Embryonic facial prominence (tissue), 1 donor: ENCODE data around the gene CFAP61.

Source experiments
- DNase-seq: peaks from one replicate; pipeline ENCODE4 v3.0.0-alpha.2; 2016; ENCODE audit errors: extremely low spot score

The CFAP61 gene

DNA sequence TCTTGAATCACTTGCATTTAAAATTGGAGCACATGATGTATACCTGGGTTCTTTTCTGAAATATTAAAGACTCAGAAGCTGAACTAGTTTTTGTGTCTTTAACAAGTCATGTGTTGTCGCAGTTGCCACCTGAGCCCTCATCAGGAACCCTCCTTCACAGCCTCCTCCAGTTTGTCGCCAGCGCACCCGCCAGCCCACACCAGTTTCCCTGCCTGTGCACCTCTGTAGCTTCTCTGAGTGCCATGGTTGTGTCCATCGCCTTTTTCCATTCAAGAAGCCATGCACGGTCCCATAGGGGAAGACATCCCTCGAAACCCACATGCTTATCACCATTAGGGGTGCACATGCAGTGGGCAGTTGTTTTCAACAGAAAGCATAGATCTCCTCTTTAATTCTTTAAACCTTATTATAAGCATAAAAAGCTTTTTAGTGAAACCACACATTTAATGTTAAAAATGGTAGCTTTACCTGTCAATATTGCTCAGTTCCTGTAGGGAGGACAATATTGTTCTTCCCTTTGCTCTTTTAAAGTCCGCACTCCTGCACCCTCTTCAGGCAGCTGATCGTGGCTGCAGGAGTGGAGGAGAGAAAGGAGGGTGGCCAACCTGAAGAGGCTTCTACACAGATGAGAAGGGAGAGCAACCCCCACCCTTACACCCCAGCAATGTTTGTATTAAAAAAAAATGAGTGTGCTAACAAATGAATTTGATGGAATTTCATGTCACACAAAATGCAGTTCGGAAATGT is 121.9 kb downstream of the CFAP61 start:
- DNase-seq: no peak

DNA sequence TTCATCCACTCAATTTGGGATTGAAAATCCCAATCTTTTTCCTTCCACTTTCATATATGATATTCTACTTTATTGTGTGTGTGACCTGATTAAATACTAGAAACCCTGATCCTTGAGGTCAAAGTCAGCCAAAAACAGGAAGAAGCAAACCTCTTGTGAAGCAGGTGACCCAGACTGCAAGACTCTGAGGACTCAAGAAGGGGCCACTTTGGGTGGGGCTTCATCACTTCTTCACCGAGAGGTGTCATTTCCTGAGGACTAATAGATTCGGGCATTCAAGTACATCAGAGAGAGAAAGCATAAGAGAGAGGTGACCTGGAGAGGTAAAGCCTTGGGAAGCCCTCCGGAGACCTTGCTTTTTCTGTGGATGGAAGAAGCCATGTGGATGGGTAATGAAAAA is 129.0 kb downstream of the CFAP61 start:
- no peak for DNase-seq

DNA sequence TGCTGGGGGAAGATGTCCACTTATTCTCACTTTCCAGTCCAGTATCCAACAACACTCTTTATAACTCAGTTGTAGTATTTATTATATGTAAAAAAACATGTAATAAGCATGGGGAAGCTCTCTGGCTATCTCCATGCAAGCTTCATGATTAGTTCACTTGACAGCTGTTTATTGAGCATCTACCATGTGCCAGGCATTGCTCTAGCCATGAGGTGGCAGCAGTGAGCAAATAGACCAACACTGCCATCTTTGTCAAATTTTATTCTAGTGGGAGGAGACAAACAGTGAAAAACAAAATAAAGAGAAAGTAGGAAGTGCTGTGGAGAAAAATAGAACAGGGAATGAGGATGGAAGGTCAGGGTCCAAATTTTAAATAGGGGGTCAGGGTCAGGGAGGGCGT is 131.8 kb downstream of the CFAP61 start:
- no peak for DNase-seq

DNA sequence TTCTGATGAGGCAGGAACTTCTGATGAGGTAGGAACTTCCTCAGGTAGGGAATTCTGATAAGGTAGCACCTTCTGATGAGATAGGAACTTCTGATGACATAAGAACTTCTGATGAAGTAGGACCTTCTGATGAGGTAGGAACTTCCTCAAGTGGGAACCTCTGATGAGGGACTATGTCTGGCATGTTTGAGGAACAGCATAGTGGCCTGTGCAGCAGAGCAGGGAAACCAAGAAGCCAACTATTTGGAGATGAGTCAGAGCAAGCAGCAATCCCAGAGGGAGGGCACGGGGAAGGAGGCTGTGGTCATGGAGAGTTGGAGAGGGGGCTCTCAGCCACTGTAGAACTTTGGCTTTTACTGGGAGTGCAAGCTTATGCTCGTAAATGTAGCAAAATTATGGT is 132.4 kb downstream of the CFAP61 start:
- DNase-seq: no peak

DNA sequence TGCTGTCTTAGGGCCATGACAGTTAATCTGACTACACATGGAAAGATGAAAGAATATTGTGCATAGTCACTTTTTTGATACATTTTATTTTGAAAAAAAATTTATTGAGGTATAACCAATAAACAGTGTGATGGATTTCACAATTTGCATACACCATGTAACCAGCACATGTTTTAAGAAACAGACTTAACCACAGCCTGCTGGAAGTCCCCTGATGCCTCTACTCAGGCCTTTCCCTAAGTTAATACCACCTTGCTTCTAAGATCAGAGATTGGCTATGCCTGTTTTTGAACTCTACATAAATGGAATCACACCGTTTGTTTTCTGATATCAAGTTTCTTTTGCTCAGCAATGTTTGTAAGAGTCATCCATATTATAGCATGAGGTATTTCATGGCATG is 136.3 kb downstream of the CFAP61 start:
- no peak for DNase-seq

DNA sequence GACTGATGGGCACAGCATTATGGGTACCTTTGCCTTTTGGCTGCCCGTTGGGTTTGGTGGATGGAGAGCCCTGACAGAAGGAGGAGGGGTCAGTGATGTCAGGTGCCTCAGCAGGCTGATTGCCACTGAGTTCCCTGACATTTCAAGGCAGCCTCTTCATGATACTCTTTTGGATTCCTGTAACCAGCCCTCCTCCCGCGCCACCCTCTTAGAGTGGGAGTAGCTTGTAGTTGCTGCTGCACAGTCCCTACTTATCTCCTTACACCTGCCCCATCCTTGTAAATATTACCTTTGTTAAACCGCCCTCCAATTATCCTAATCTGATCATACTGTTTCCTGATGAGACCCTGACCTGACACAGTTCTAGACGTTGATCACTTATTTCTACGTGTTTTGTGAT is 140.0 kb downstream of the CFAP61 start:
- no peak for DNase-seq

DNA sequence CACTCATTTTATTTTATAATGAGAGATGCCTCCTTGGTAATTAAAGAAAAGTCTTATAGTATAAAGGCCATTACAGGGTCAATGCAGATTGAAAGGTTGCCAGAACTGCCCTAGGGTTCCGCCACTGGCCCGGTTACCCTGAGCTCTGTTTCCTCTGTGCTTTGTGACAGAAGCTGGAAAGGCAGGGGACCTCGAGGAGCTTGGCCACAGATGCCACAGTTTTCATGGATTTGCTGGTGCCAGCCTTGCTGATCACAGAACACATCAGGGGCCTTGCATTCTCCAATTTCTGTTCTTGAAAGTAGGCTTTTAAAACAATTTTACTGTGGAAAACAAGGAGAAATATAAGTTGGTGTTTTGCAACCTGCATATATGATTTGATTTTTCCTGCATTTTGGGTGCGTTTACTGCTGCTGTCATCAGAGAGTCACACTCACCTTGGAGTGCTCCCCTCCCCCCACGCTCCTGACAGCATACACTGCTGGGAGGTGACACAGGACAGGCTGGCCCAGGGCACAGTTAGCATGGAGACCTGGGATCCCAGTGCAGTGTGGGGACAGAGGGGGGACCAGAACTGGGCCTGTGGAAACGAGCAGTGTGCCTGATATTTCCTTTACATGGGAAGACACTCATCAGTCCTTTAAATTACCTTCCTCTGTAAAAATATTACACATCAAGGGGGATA is 142.8 kb downstream of the CFAP61 start:
- no peak for DNase-seq

DNA sequence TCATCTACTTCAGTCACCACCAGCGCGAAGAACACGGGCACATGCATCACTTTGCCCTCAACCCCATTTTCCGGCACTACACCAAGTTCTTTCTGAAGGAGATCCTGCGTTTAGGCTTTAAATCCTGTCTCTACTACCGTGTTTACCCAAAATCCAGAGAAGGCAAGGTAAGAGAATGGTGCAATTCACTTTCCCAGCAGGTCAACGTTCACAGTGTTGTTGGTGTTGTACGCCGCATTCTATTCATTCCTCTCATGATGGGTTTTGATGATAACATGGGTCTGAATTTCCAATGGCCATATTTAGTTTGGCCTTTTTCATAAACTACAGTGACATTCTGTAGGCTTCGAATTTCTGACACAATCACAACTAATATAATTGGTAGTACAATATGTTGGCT is 144.3 kb downstream of the CFAP61 start:
- no peak for DNase-seq

DNA sequence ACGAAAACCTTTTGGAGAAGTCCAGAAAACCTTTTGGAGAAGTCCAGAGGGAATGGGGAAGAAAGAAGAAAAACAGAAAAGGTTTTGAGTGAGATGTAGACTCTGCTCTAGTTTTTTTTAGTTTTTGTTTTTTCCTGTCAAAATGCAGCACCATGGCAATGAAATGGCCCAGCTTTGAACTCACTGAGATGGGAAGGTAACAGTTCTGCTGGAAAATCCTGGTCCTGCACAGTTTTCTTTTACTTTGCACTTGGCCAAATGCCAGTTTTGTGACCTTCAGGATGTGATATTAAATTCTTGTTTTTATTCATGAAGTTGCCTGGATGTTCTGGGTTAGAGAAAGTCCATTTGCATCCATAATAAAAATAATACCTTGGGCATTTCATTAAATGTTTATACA is 145.7 kb downstream of the CFAP61 start:
- no peak for DNase-seq

DNA sequence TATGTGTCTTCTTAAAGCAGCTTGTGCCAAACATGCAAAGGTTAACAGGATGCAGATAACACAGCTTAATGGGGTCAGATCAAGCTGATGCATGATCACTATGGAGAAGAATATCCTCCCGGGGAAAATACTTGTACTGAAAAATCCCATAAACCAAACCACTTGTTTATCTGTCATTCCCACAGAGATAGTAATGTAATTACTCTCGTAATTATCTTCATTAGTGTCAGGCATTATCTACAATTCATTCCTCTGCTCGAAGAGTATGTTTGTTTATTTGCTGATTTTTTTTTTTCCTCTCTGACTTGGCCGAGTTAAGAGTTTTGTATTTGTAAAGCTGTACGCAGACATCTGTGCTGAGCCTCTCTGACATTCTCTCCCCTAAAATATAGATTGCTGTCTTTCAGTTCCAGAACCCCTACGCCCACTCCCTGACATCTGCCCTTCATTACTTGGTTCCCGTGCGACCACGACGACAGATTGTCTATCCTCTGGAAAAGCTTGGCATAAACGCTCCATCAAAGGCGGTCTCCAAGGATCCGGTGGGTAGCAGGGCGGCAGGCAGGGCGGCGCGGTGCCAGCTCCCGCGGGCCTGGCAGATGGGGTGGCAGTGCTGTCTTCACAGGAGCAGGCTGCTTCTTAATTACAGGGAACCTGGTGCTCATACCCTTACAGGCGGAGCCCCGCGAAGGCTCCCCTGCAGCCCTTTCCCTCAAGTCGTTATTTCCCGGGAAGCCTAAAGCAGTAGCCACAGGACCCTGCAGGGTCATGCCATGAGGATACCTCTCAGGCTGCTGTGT is 147.2 kb downstream of the CFAP61 start:
- DNase-seq: no peak

DNA sequence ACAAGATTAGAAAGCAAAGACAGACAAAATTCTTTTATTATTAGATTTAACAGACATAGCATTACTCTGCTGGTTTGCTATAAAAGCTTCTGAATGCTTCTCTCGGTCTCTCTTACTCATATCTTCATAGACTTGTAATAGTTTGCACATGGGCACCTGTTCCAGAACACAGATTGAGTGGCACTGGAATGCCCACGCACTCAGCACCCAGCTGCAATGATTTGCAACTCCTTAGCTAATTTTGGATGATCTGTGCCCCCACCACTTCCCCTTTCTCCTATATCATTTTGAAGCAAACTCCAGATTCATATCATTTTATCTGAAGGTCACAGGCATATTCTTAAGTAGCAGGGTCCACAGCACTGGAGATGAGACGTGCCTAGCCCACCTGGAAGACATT is 148.8 kb downstream of the CFAP61 start:
- no peak for DNase-seq

DNA sequence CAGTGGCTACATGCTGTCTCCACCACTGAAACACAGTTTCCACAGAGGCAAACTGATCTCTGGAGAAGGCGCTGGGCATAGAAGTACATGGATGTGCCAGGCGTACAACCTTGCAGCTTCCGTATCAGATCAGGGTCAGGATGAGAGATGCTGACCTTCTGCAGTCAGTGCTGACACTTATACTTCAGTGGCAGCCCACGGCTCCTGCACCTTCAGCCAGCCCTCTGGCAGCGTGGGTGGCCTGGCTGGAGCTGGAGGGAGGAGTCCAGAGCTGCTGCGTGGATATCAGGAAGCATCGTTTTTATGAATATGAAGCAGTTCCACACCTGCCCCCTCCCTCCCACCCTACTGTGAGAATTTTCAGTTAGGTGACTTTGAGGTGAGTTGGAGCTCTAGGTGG is 149.3 kb downstream of the CFAP61 start:
- DNase-seq: no peak

DNA sequence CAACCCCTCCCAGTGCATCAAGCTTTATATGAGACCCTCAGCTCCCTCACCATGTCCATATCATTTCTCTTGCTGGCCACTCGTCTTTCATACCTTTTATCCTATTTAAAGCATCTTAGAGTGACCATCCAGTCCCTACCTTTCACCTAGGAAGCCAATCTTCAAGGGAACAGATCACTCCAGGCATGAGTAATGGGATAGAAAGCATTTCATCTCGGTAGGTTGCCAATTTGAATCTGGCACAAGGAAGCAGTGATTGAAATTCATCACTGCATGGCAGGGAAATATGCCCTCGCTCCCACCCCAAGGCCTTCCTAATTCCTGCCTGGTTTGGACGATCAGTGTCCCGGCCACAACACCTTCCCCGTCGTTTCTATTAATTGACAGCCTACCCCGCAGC is 150.4 kb downstream of the CFAP61 start:
- no peak for DNase-seq

DNA sequence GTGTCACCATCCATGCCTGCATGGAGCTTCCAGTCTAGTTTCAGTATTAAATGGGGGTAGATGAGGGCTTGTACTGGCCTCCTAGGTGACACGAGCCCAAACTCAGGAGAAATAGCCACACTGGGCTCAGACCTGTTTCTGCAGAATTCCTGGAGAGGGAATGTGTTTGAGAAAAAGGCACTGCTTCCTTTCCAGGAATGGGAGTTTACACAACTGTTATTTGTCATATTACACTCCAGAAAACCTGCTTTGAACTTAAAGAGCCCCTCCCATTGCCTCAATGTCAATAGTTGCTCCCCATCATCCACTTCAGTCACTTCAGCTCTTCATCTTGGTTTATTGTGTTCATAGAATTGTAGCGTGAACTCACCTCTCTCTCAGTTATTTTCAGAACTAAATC is 151.5 kb downstream of the CFAP61 start:
- DNase-seq: no peak

DNA sequence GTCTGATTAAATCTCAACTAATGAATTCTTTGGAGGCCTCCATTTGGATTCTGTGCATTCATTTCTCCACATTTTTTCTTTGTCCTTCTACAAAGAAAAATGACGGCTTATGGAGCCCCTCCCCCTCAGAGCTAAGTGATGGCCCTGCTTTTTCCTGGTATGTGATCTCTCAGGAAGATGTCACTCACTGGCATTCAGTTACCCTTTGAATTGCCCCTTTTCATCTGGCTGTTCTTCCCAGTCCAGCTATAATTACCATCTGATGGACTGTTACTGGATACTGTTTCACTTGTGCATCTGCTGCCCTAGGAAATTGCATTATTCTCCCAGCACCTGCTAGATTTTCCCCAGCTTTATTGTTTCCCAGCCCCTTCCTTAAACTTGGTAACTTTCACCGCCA is 151.9 kb downstream of the CFAP61 start:
- DNase-seq: no peak

DNA sequence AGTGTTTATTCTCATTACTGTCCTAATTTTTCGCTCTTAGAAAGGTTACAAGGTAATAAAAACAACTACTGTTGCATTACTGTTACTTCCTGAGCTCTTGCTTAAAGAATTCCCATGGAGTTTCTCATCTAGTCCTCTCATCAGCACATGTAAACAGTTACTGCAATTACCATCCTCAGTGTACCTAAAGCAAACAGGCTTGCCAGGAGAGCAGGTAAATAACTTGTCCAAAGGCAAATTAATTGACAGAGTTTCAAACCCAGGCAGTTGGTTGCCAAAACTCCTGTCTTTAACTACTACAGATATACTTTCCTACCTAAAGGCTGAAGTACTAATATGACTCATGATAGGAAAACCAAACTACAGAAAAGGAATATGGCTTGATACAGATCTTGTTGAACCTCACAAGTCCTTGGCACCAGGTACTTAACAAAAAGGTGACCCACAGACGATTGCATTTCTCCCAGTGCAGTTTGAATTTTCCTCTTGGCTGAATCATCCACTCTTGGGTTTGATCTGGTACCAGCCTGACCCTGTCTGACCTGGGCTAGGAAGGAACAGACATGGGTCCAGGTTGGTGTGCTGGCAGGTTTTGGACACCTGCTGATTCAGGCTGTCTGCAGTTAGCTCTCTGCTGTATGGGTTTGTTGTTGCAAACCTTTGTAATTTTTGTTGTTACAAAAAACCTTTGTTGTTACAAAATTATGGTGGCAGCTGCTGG is 153.0 kb downstream of the CFAP61 start:
- no peak for DNase-seq

DNA sequence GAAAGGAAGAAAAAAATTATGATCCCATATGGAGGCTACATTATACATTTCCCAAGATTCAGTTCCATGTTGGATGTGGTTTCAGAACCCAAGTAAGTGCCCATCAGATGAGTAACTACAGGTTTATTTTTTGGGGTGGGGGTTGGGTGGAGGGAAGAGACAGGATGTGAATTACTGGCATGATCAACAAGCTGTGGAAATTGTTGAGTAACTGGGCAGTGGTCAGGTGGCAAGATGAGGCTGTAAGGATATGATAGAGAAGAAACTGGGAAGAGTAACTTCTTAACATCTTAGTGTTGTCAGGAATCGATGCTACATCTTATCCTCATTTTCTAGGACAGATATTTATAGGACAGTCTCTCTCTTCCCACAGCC is 153.5 kb downstream of the CFAP61 start:
- DNase-seq: no peak

DNA sequence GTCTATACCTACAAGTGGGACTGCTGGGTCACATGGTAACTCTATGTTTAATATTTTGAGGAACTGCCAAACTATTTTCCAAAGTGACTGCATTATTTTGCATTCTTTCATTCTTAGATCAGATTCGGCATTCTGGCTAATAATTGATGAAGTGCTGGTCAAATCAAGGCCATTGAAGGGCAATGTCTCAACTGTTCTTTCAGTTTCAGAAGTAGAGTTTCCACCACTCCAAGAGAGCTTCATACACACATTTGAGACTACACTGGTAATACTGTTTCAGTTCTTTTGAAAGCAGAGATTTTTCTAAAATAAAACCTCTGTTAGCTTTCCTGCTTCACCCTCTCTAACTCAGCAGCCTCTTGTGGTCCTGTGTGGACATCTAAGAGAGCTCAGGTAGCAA is 154.5 kb downstream of the CFAP61 start:
- DNase-seq: no peak

DNA sequence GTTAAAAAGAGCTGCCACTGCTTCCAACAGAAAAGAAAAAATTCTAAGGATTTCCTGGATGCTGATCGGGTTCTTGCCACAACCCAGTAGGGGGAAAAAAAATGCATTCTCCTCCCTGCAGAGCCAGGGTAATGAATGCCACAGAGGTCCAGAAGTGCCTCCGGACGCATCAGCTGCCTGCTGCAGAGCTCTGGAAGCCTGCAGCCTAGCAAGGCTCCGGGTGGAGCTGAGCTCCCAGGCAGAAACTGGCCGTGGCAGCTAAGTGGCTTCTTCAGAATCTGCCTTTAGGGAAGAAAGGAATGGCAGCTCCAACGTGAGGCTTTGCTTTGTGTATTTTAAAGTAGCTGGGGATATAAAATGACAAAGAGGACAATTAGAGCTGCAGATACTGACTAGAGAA is 155.0 kb downstream of the CFAP61 start:
- no peak for DNase-seq

DNA sequence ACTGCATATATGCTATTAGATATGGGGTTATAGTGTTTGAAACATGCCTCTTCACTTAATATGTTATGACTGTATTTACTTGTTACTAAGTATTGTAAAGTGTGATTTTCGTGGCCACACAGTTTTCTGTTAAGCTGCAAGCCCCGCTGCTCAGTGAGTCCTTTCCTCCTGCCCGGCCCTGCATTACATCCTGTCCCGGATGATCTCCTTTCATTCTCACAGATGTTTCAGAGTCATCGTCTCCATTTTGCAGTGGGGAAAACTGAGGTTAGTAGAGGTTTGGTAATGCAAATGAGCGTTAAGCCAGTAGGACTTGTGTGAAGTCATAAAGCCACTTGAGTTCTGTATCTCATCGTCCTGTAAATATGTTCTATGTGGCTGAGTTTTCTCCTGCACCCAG is 155.5 kb downstream of the CFAP61 start:
- no peak for DNase-seq

DNA sequence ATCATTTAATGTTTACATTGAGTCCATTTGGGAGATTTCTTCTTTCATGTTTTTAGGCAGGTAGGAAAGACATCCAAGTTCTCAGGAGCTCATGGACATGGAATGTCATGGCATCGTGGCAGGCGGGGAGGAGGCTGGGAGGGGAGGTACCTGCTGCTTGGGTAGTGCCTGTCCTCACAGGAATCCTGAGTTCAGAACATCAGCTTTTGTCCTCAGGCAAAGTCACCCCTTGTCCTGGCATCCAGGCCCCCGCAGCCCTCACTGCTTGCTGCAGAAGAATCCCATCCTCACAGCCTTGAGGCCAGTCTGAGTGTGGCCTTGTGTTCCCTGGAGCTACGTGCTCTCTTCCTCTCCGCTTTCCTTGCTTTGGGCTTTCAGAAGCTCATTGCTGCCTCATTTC is 157.4 kb downstream of the CFAP61 start:
- no peak for DNase-seq

DNA sequence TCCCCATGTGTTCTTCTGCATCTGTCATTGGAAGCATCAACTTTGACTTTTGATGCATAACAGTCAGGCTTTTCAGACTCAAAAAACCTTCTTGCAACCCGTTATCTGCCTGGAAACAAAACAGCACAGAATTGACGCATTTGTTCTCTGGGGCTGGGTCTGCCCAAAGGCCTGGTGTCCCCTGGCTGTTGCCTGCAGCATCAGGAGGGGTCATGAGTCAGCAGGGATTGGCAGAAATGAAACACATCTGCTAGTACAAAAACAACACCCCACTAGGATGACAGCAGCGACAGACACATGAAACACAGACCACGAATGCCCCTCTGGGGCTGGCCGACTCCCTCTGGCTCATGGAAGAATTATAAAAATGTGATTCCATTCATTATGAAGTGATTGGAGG is 158.0 kb downstream of the CFAP61 start:
- DNase-seq: no peak

DNA sequence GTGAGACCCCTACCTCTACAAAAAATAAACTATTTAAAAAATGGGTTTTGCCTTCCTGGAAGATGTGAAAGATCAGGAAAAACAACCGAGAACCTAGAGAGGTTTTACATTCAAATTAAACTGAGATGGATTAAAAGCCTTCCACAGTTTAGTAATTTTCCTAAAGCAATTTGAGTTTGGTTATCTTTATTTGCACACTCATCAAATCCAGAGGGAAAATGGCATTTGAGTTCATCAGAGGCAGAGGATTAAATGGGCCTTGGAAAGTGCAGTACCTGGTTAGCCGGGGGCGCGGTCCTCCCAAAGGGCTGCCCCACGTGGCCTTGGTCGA is 158.6 kb downstream of the CFAP61 start:
- DNase-seq: no peak
